GM18870 (cell line): ENCODE results near the gene SLC25A23.
"Not testable (repeated sequence)": the region's sequence is repeated elsewhere in the genome, so short reads cannot be mapped to it uniquely, and the experiment has no call there.

Experiments used
- ATAC-seq: cut with Tn5 transposase; IDR thresholded peaks from one replicate; pipeline ENCODE4 v1.9.1; 2021; ENCODE audit warnings: moderate library complexity; ENCODE audit not compliant: unreplicated experiment

The SLC25A23 gene

GRCh38 chr19:6459262-6460098 lies at the start of gene SLC25A23:
SLC25A23 (minus strand) TSS chr19:6459792; CDS start chr19:6459628, 164 bp downstream.
- no peak for ATAC-seq

GRCh38 chr19:6508028-6508771 lies 48.6 kb upstream of the SLC25A23 start:
- ATAC-seq, result not testable (repeated sequence)

GRCh38 chr19:6503407-6504201 lies 44.0 kb upstream of the SLC25A23 start:
- ATAC-seq, result no peak

GRCh38 chr19:6501740-6502648 lies 42.4 kb upstream of the SLC25A23 start, which contains the start of gene TUBB4A:
TUBB4A (minus strand) TSS chr19:6502309; CDS start chr19:6502212, 97 bp downstream.
- no peak for ATAC-seq

- ATAC-seq, result no peak
These were observed 41.5 kb upstream of the SLC25A23 start for GRCh38 chr19:6500837-6501739.

GRCh38 chr19:6499052-6499790 lies 39.6 kb upstream of the SLC25A23 start:
- no peak for ATAC-seq

GRCh38 chr19:6498294-6499036 lies 38.9 kb upstream of the SLC25A23 start:
- ATAC-seq, result no peak

- ATAC-seq, result no peak
These were observed 36.4 kb upstream of the SLC25A23 start for GRCh38 chr19:6495947-6496346.

- no peak for ATAC-seq
These were observed 34.9 kb upstream of the SLC25A23 start for GRCh38 chr19:6494438-6495036.

GRCh38 chr19:6491802-6492592 lies 32.4 kb upstream of the SLC25A23 start:
- ATAC-seq, result no peak

- ATAC-seq, result no peak
These were observed 30.5 kb upstream of the SLC25A23 start for GRCh38 chr19:6490134-6490533.

- no peak for ATAC-seq
These were observed 29.9 kb upstream of the SLC25A23 start for GRCh38 chr19:6489278-6490061.

GRCh38 chr19:6484831-6485230 lies 25.2 kb upstream of the SLC25A23 start:
- no peak for ATAC-seq

GRCh38 chr19:6484230-6484629 lies 24.6 kb upstream of the SLC25A23 start:
- ATAC-seq, result no peak

GRCh38 chr19:6483235-6483634 lies 23.6 kb upstream of the SLC25A23 start:
- no peak for ATAC-seq

- ATAC-seq, result no peak
These were observed 22.7 kb upstream of the SLC25A23 start for GRCh38 chr19:6482343-6482686.
